H1 (cell line): Measurements from ENCODE around the gene CDIPT. TPM values are rescaled to one million over a fixed set of nuclear protein-coding genes. Genes with fewer than 3 reads are reported as not detected.

ENCODE experiments used
- CTCF ChIA-PET: fragments of 300-600 bp; sonication (Branson Sonifier 250); formaldehyde crosslinking; loops from one replicate; lab custom pipeline; 2021; ENCODE audit not compliant: partially characterized antibody; lab: Charles Lee
- POLR2A ChIA-PET: fragments of 300-600 bp; sonication (Branson Sonifier 250); formaldehyde crosslinking; loops from one replicate; lab custom pipeline; 2021; ENCODE audit warnings: inconsistent platforms; ENCODE audit not compliant: partially characterized antibody; lab: Charles Lee
- DNase-seq, 2 experiments: peaks; one replicate each; pipeline versions ENCODE4 v3.0.0 to v3.0.0-alpha.2; 2010 to 2022; ENCODE audit warnings: low spot score in 2 of 2, low read depth in 1 of 2, mixed read lengths in 1 of 2
- FAIRE-seq: peaks from 2 replicates; lab custom pipeline; 2011; peaks lifted over from hg19 to GRCh38; lab: Jason Lieb, UNC
- H2AFZ ChIP-seq: 2 replicates; pipeline ENCODE4 v1.8.1; 2012; ENCODE audit warnings: low read length, inconsistent platforms
- H2AK5ac ChIP-seq: 2 replicates; pipeline ENCODE4 v1.6.1; 2013; ENCODE audit warnings: low read depth, low read length
- H2BK120ac ChIP-seq: replicated peaks from 2 replicates; pipeline ENCODE3; 2013; ENCODE audit warnings: low read depth, low read length, inconsistent platforms
- H2BK12ac ChIP-seq: 2 replicates; pipeline ENCODE4 v1.6.1; 2013; ENCODE audit warnings: low read depth, low read length
- H2BK15ac ChIP-seq: 2 replicates; pipeline ENCODE4 v1.6.1; 2013; ENCODE audit warnings: low read length
- H2BK20ac ChIP-seq: 2 replicates; pipeline ENCODE4 v1.6.1; 2013; ENCODE audit warnings: low read length
- H2BK5ac ChIP-seq: 2 replicates; pipeline ENCODE4 v1.6.1; 2013; ENCODE audit warnings: low read depth, low read length
- H3K14ac ChIP-seq: 2 replicates; pipeline ENCODE4 v1.6.1; 2013; ENCODE audit warnings: inconsistent platforms; ENCODE audit not compliant: insufficient read length
- H3K18ac ChIP-seq: 2 replicates; pipeline ENCODE4 v1.6.1; 2013; ENCODE audit warnings: low read length; ENCODE audit errors: extremely low read depth
- H3K23ac ChIP-seq: 2 replicates; pipeline ENCODE4 v1.6.1; 2013; ENCODE audit warnings: inconsistent platforms; ENCODE audit not compliant: insufficient read length
- H3K23me2 ChIP-seq: 2 replicates; pipeline ENCODE4 v1.6.1; 2013; ENCODE audit warnings: low read depth, low read length
- H3K27ac ChIP-seq: 2 replicates; pipeline ENCODE4 v1.6.1; 2011; ENCODE audit warnings: low read depth, low read length, inconsistent platforms
- H3K27me3 ChIP-seq, 4 experiments: replicated peaks in 1 of 4; 1 replicate in 1 of 4; 2 replicates in 3 of 4; pipeline versions ENCODE4 v1.6.1 to v1.8.1; 2011 to 2013; ENCODE audit warnings: low read length in 3 of 4, mild to moderate bottlenecking in 3 of 4, inconsistent platforms in 2 of 4, mixed read lengths in 2 of 4, moderate library complexity in 1 of 4; ENCODE audit not compliant: control insufficient read depth in 3 of 4, insufficient read depth in 3 of 4; ENCODE audit errors: extremely low read depth in 1 of 4
- H3K36me3 ChIP-seq, 4 experiments: 2 replicates each; pipeline versions ENCODE4 v1.6.1 to v1.8.1; 2011 to 2013; ENCODE audit warnings: mild to moderate bottlenecking in 4 of 4, low read length in 3 of 4, moderate library complexity in 2 of 4, control low read depth in 1 of 4, inconsistent platforms in 1 of 4; ENCODE audit not compliant: insufficient read depth in 4 of 4, control insufficient read depth in 2 of 4
- H3K4ac ChIP-seq: replicated peaks from 2 replicates; pipeline ENCODE3; 2013; ENCODE audit warnings: low read length, low read depth, mixed read lengths, inconsistent platforms; ENCODE audit not compliant: insufficient read length
- H3K4me1 ChIP-seq, 4 experiments: replicated peaks in 1 of 4; 1 replicate in 1 of 4; 2 replicates in 3 of 4; pipeline versions ENCODE4 v1.6.1 to v1.8.1; 2011 to 2013; ENCODE audit warnings: low read length in 3 of 4, inconsistent platforms in 2 of 4, mixed read lengths in 1 of 4; ENCODE audit not compliant: insufficient read depth in 4 of 4, control insufficient read depth in 3 of 4
- H3K4me2 ChIP-seq, 2 experiments: 2 replicates each; pipeline versions ENCODE4 v1.6.1 to v1.8.1; 2011 to 2013; ENCODE audit warnings: low read depth in 2 of 2, low read length in 2 of 2, control low read depth in 1 of 2, inconsistent platforms in 1 of 2, mild to moderate bottlenecking in 1 of 2; ENCODE audit not compliant: insufficient read depth in 1 of 2
- H3K4me3 ChIP-seq, 4 experiments: fragments of 200-600, 300-600 bp in 1 of 4; sonication (generic), shearing (Covaris generic), sonication (Bioruptor Twin) in 1 of 4; 2 replicates each; pipeline versions ENCODE4 v1.5.1 to v1.8.1; 2011 to 2016; ENCODE audit warnings: low read length in 4 of 4, low read depth in 3 of 4, control low read depth in 2 of 4, inconsistent platforms in 2 of 4, mild to moderate bottlenecking in 2 of 4, mixed read lengths in 1 of 4, moderate library complexity in 1 of 4; ENCODE audit not compliant: insufficient read depth in 2 of 4; ENCODE audit errors: extremely low read depth in 1 of 4
- H3K56ac ChIP-seq: replicated peaks from 2 replicates; pipeline ENCODE3; 2013; ENCODE audit warnings: low read depth, mild to moderate bottlenecking, mixed read lengths, low read length, inconsistent platforms; ENCODE audit not compliant: insufficient read length
- H3K79me1 ChIP-seq: 2 replicates; pipeline ENCODE4 v1.6.1; 2013; ENCODE audit warnings: low read depth, low read length, control low read depth
- H3K79me2 ChIP-seq, 2 experiments: 2 replicates each; pipeline versions ENCODE4 v1.6.1 to v1.8.1; 2012 to 2013; ENCODE audit warnings: low read length in 2 of 2, mild to moderate bottlenecking in 2 of 2, inconsistent platforms in 1 of 2; ENCODE audit not compliant: insufficient read depth in 2 of 2, control insufficient read depth in 1 of 2
- H3K9ac ChIP-seq, 4 experiments: replicated peaks in 1 of 4; 1 replicate in 1 of 4; 2 replicates in 3 of 4; pipeline versions ENCODE4 v1.6.1 to v1.8.1; 2011 to 2013; ENCODE audit warnings: low read depth in 3 of 4, low read length in 3 of 4, control low read depth in 2 of 4, mild to moderate bottlenecking in 2 of 4, moderate library complexity in 2 of 4, inconsistent platforms in 1 of 4; ENCODE audit errors: extremely low read depth in 1 of 4
- H3K9me3 ChIP-seq, 2 experiments: 2 replicates each; pipeline versions ENCODE4 v1.6.1 to v1.8.1; 2012 to 2013; ENCODE audit warnings: mild to moderate bottlenecking in 2 of 2, moderate library complexity in 2 of 2, control low read depth in 1 of 2, inconsistent platforms in 1 of 2, low read depth in 1 of 2, low read length in 1 of 2, mixed read lengths in 1 of 2; ENCODE audit not compliant: insufficient read depth in 2 of 2
- H4K20me1 ChIP-seq, 2 experiments: replicated peaks in 1 of 2; 2 replicates each; pipeline versions ENCODE3 to v1.8.1; 2011 to 2013; ENCODE audit warnings: inconsistent platforms in 2 of 2, low read length in 2 of 2, mild to moderate bottlenecking in 1 of 2; ENCODE audit not compliant: insufficient read depth in 2 of 2, control insufficient read depth in 1 of 2
- H4K5ac ChIP-seq: 2 replicates; pipeline ENCODE4 v1.6.1; 2013; ENCODE audit warnings: low read length, low read depth, mixed read lengths, inconsistent platforms; ENCODE audit not compliant: insufficient read length
- H4K8ac ChIP-seq: 2 replicates; pipeline ENCODE4 v1.8.0; 2013; ENCODE audit warnings: mild to moderate bottlenecking, moderate library complexity, low read length, inconsistent platforms; ENCODE audit not compliant: insufficient read depth; ENCODE audit errors: extremely low read depth
- H4K91ac ChIP-seq: replicated peaks from 2 replicates; pipeline ENCODE3; 2013; ENCODE audit warnings: low read length, mixed read lengths, inconsistent platforms; ENCODE audit not compliant: insufficient read length
- CHD1 ChIP-seq: IDR thresholded peaks from 2 replicates; pipeline ENCODE4 v1.6.1; 2012; ENCODE audit warnings: low read depth, low read length, improper control_type of control experiment
- CTBP2 ChIP-seq: IDR thresholded peaks from 2 replicates; pipeline ENCODE4 v1.7.0; 2011; ENCODE audit warnings: borderline replicate concordance, mild to moderate bottlenecking, moderate library complexity, mixed read lengths, low read length; ENCODE audit not compliant: insufficient read depth, insufficient read length
- CTCF ChIP-seq, 3 experiments: IDR thresholded peaks; 1 replicate in 2 of 3; 2 replicates in 1 of 3; pipeline versions ENCODE4 v1.5.1 to v1.6.1; 2011; ENCODE audit warnings: low read length in 3 of 3, mild to moderate bottlenecking in 3 of 3, inconsistent platforms in 2 of 3, low read depth in 1 of 3, moderate library complexity in 1 of 3; ENCODE audit not compliant: insufficient read depth in 1 of 3; ENCODE audit errors: control extremely low read depth in 1 of 3
- EGR1 ChIP-seq: IDR thresholded peaks from 2 replicates; pipeline ENCODE4 v1.6.1; 2011; ENCODE audit warnings: low read depth, low read length, borderline replicate concordance
- FOSL1 ChIP-seq: IDR thresholded peaks from 2 replicates; pipeline ENCODE4 v1.6.1; 2011; ENCODE audit warnings: mild to moderate bottlenecking, low read depth, low read length, moderate library complexity; ENCODE audit not compliant: insufficient read depth
- GTF2F1 ChIP-seq: IDR thresholded peaks from 2 replicates; pipeline ENCODE4 v1.6.1; 2012; ENCODE audit warnings: low read depth, low read length, improper control_type of control experiment, borderline replicate concordance
- JUND ChIP-seq: IDR thresholded peaks from 2 replicates; pipeline ENCODE4 v1.6.1; 2011; ENCODE audit warnings: mild to moderate bottlenecking, improper control_type of control experiment, low read length
- POLR2A ChIP-seq, 2 experiments: IDR thresholded peaks; 1 replicate in 1 of 2; 2 replicates in 1 of 2; pipeline ENCODE4 v1.6.1; 2011; ENCODE audit warnings: low read depth in 2 of 2, low read length in 2 of 2, mild to moderate bottlenecking in 2 of 2; ENCODE audit errors: control extremely low read depth in 1 of 2
- SAP30 ChIP-seq: fragments of 300-600 bp; sonication (generic); IDR thresholded peaks from 2 replicates; pipeline ENCODE4 v1.7.1; 2012; ENCODE audit warnings: low read length, moderate library complexity, mild to moderate bottlenecking, inconsistent platforms; ENCODE audit not compliant: insufficient read depth, insufficient replicate concordance
- SP4 ChIP-seq: IDR thresholded peaks from 2 replicates; pipeline ENCODE4 v1.6.1; 2012; ENCODE audit warnings: low read length, inconsistent platforms
- SRF ChIP-seq: IDR thresholded peaks from 2 replicates; pipeline ENCODE4 v1.6.1; 2011; ENCODE audit warnings: mild to moderate bottlenecking, low read depth, low read length, moderate library complexity
- ZNF274 ChIP-seq: IDR thresholded peaks from 2 replicates; pipeline ENCODE4 v1.7.0; 2012; ENCODE audit warnings: low read length, borderline replicate concordance; ENCODE audit errors: extremely low read depth
- WGBS, 2 experiments: shearing (Covaris generic) in 1 of 2; methylation state at CpG; one replicate each; pipeline versions ENCODE4 v1.1.6 to v1.1.7; 2013 to 2015; ENCODE audit warnings: low lambda C conversion rate in 2 of 2, mixed read lengths in 2 of 2, inconsistent platforms in 1 of 2, low coverage in 1 of 2, missing lambda C conversion rate in 1 of 2; ENCODE audit not compliant: insufficient replicate concordance in 2 of 2, insufficient coverage in 1 of 2, insufficient read length in 1 of 2; ENCODE audit errors: extremely low coverage in 1 of 2, missing lambda C conversion rate in 1 of 2; 5-methylcytosine and 5-hydroxymethylcytosine counted together
- polyA plus RNA-seq, 7 experiments: library from polyadenylated mRNA; depleted of rRNA in 3 of 7; stranded (reverse) in 5 of 7; unstranded in 2 of 7; fragments of >200 nt in 5 of 7; fragments of 200-250 nt in 2 of 7; gene quantifications; 1 replicate in 5 of 7; 2 replicates in 1 of 7; 4 replicates in 1 of 7; pipeline versions ENCODE4 v1.2.1 to v1.2.3, GENCODE V29; 2011 to 2013; ENCODE audit warnings: missing spikeins in 2 of 7, mixed read lengths in 2 of 7
- total RNA-seq: library from RNA; stranded (reverse); fragmentation: NEBNext Ultra II Directional; extraction: Animal tissue kit (Norgen Biotek cat#: 25700); gene quantifications from 2 replicates; pipeline ENCODE4 v1.2.1, GENCODE V29; 2021

CDIPT gene
- total and polyA plus RNA-seq, 2 of the 8 experiments (the other 6 are each of a cell fraction or from before 2014, with no cell fraction given): 69.2 to 140 TPM

- Histone ChIP-seq H3K23ac (no peak overlapping the region), H3K4me3 (no peak overlapping the region), H4K8ac (no peak overlapping the region), H3K4me1 (peaks cover 0 to 6% (median 2%) of the 10 kb centered on the region in 4 experiments; a peak in 3 of 7 replicates), H2AK5ac (no peak overlapping the region), H2BK120ac (no peak overlapping the region), H3K79me2 (no peaks in the 10 kb centered on the region), H3K23me2 (no peaks in the 10 kb centered on the region), H2BK5ac (no peak overlapping the region), H3K79me1 (no peaks in the 10 kb centered on the region), H3K56ac (no peak overlapping the region), H4K5ac (no peak overlapping the region), H3K18ac (no peak overlapping the region), H3K14ac (no peak overlapping the region), H2BK12ac (no peak overlapping the region), H3K9me3 (no peaks in the 10 kb centered on the region), H3K27me3 (no peaks in the 10 kb centered on the region), H3K9ac (no peak overlapping the region), H2BK15ac (no peak overlapping the region), H4K91ac (no peak overlapping the region), H2AFZ (no peak overlapping the region), H3K4ac (no peak overlapping the region), H2BK20ac (no peak overlapping the region), H3K36me3 (peaks cover 0 to 4% (median 0%) of the 10 kb centered on the region in 4 experiments; a peak in 2 of 8 replicates), H3K4me2 (no peak overlapping the region), H3K27ac (no peak overlapping the region), H4K20me1 (peaks cover 0 to 3% of the 10 kb centered on the region in 2 experiments)
- 70% methylated on average over 2 of the region's 2 CpGs; no CpG with 5 or more reads in 1 of the 2 experiments for WGBS, 2 experiments
- FAIRE-seq (no peak), DNase-seq (no peak)
- POLR2A ChIA-PET: interaction anchor here (1.9 to 6.4 kb wide), 3 partner anchors 8 to 19 kb away, joined by 6 to 52 read pairs (median 7); partner anchors contain the start of genes ASPHD1 and SEZ6L2
- CTCF ChIA-PET: interaction anchor here (0.7 to 2.7 kb wide), 6 partner anchors 9 to 139 kb away, joined by 3 to 12 read pairs (median 4); partner anchors contain the start of gene KCTD13
- TF ChIP-seq SP4: no peak
- no peak for TF ChIP-seq CTBP2
- no peak for TF ChIP-seq CHD1
- TF ChIP-seq SRF: no peak
- no peak for TF ChIP-seq ZNF274
- no peak for TF ChIP-seq CTCF (IDR thresholded peaks at IDR 0.05; ENCODE audit: control extremely low read depth in 1 of 3, insufficient read depth in 1 of 3, low read depth in 1 of 3, low read length in 3 of 3)
- no peak for TF ChIP-seq POLR2A (IDR thresholded peaks at IDR 0.05; ENCODE audit: control extremely low read depth in 1 of 2, low read depth in 2 of 2, low read length in 2 of 2)
- TF ChIP-seq GTF2F1: no peak
- TF ChIP-seq JUND: no peak
- no peak for TF ChIP-seq SAP30
- no peak for TF ChIP-seq FOSL1
- no peak for TF ChIP-seq EGR1
Measured at GRCh38 chr16:29907973-29908372, 44.9 kb upstream of the CDIPT start.
